WTC11 (cell line): Measurements from ENCODE around the gene KIAA1328. TPM values are rescaled to one million over a fixed set of nuclear protein-coding genes. Genes with fewer than 3 reads are reported as not detected.

ENCODE experiments used
- ATAC-seq: fragments of 200-7000 bp; cut with Tn5 transposase; 2 replicates; pipeline ENCODE4 v1.10.0; 2021; ENCODE audit warnings: mild to moderate bottlenecking, moderate library complexity
- CTCF ChIA-PET: fragments of 300-600 bp; sonication (Branson Sonifier 250); formaldehyde crosslinking; loops from one replicate; lab custom pipeline; 2021; ENCODE audit warnings: antibody characterized with exemption; lab: Charles Lee
- POLR2A ChIA-PET: fragments of 350-600 bp; sonication (Branson Sonifier 250); formaldehyde crosslinking; loops from one replicate; lab custom pipeline; 2021; ENCODE audit warnings: antibody characterized with exemption; lab: Charles Lee
- DNase-seq: peaks from one replicate; pipeline ENCODE4 v3.0.0; 2021; ENCODE audit warnings: low spot score
- H3K27ac Mint-ChIP-seq: 2 replicates; pipeline ENCODE4 v1.8.0; 2021; ENCODE audit warnings: mixed read lengths
- H3K27me3 Mint-ChIP-seq: 2 replicates; pipeline ENCODE4 v1.8.0; 2021; ENCODE audit warnings: low read depth, mild to moderate bottlenecking, moderate library complexity, mixed read lengths
- H3K36me3 Mint-ChIP-seq: 2 replicates; pipeline ENCODE4 v1.8.0; 2021; ENCODE audit warnings: mixed read lengths
- H3K4me1 Mint-ChIP-seq: 2 replicates; pipeline ENCODE4 v1.8.0; 2022; ENCODE audit warnings: mixed read lengths
- H3K4me3 Mint-ChIP-seq: 2 replicates; pipeline ENCODE4 v1.8.0; 2021; ENCODE audit warnings: mild to moderate bottlenecking, moderate library complexity, mixed read lengths
- H3K9me3 Mint-ChIP-seq: 2 replicates; pipeline ENCODE4 v1.8.0; 2021; ENCODE audit warnings: mixed read lengths
- ATF1 ChIP-seq: sonication (generic); formaldehyde crosslinking; IDR thresholded peaks from 2 replicates; pipeline ENCODE4 v1.8.1; 2023; ENCODE audit warnings: mild to moderate bottlenecking, moderate library complexity, missing genetic modification reagents
- IRF2 ChIP-seq: sonication (generic); formaldehyde crosslinking; IDR thresholded peaks from 2 replicates; pipeline ENCODE4 v1.8.0; 2022; ENCODE audit warnings: low read depth, missing genetic modification reagents, borderline replicate concordance
- MYBL2 ChIP-seq: sonication (generic); formaldehyde crosslinking; IDR thresholded peaks from 2 replicates; pipeline ENCODE4 v1.8.1; 2023; ENCODE audit warnings: mild to moderate bottlenecking, moderate library complexity, missing genetic modification reagents
- SMAD4 ChIP-seq: sonication (generic); formaldehyde crosslinking; IDR thresholded peaks from 2 replicates; pipeline ENCODE4 v1.8.0; 2022; ENCODE audit warnings: mild to moderate bottlenecking, missing genetic modification reagents
- ZBTB21 ChIP-seq: sonication (generic); formaldehyde crosslinking; IDR thresholded peaks from 2 replicates; pipeline ENCODE4 v1.8.1; 2023; ENCODE audit warnings: mild to moderate bottlenecking, missing genetic modification reagents, borderline replicate concordance
- ZNF138 ChIP-seq: sonication (generic); formaldehyde crosslinking; conservative IDR thresholded peaks from 2 replicates; pipeline ENCODE4 v1.8.1; 2022; ENCODE audit warnings: mild to moderate bottlenecking, moderate library complexity, missing genetic modification reagents
- ZNF219 ChIP-seq: sonication (generic); formaldehyde crosslinking; IDR thresholded peaks from 2 replicates; pipeline ENCODE4 v1.8.0; 2023; ENCODE audit warnings: missing genetic modification reagents, mild to moderate bottlenecking, borderline replicate concordance
- total RNA-seq: library from RNA; stranded (reverse); gene quantifications from 3 replicates; pipeline ENCODE4 v1.2.3, GENCODE V29; 2021
- TF ChIP-seq, protein P1 (sequence below): sonication (generic); formaldehyde crosslinking; IDR thresholded peaks from 2 replicates; pipeline ENCODE4 v1.8.0; 2023; ENCODE audit warnings: missing genetic modification reagents
- TF ChIP-seq, protein P2 (sequence below): fragments of 250-450 bp; sonication (Bioruptor Pico); conservative IDR thresholded peaks from 2 replicates; pipeline ENCODE4 v1.9.0; 2021; ENCODE audit warnings: mild to moderate bottlenecking
- TF ChIP-seq, protein P3 (sequence below): sonication (generic); formaldehyde crosslinking; IDR thresholded peaks from 2 replicates; pipeline ENCODE4 v1.8.0; 2022; ENCODE audit warnings: mild to moderate bottlenecking, missing genetic modification reagents
- TF ChIP-seq, protein P4 (sequence below): sonication (generic); formaldehyde crosslinking; conservative IDR thresholded peaks from 2 replicates; pipeline ENCODE4 v1.8.1; 2023; ENCODE audit warnings: mild to moderate bottlenecking, low read depth, missing genetic modification reagents, moderate library complexity
- TF ChIP-seq, protein P5 (sequence below): sonication (generic); formaldehyde crosslinking; IDR thresholded peaks from 2 replicates; pipeline ENCODE4 v1.8.1; 2022; ENCODE audit warnings: missing genetic modification reagents, borderline replicate concordance
- TF ChIP-seq, protein P6 (sequence below): fragments of 250-450 bp; sonication (Bioruptor Pico); IDR thresholded peaks from 2 replicates; pipeline ENCODE4 v2.1.2; 2022; ENCODE audit warnings: mild to moderate bottlenecking, moderate library complexity

KIAA1328 gene
- total RNA-seq, 1 experiment from 2014 or later = 4.8 TPM

DNA sequence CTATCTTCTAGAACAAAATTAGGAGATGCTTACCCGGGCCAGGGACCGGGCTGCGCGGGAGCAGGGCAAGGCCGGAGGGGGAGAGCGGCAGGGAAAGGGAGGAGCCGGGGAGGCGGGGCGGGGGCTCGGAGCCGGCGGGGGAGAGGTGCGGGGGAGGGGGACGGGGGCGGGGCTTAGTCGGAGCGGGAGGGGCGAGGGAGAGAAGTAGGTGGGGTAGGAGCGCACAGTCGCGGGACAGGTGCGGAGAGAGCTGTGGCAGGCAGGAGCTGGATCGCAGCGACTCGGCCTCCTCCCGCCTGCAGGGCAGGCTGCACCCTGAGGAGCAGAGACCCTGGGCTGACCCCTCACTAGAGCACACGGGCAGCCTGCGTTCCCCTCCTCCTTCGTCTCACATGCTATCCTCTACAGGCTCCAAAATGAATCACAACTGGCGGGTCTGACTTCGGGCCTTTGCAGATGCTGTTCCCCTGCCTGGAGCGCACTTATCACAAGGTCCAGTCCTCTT lies 446.4 kb downstream of the KIAA1328 start:
- H3K4me1 Mint-ChIP-seq = peaks cover 13% of the 10 kb centered on the region
- TF ChIP-seq SMAD4 (no peak), ATF1 (CRISPR knock-in tag) (no peak), ZNF138 (CRISPR knock-in tag) (no peak), ZNF219 (CRISPR knock-in tag) (no peak), ZBTB21 (CRISPR knock-in tag) (no peak), MYBL2 (CRISPR knock-in tag) (no peak), IRF2 (CRISPR knock-in tag) (no peak)
- TF ChIP-seq, protein P1, sequence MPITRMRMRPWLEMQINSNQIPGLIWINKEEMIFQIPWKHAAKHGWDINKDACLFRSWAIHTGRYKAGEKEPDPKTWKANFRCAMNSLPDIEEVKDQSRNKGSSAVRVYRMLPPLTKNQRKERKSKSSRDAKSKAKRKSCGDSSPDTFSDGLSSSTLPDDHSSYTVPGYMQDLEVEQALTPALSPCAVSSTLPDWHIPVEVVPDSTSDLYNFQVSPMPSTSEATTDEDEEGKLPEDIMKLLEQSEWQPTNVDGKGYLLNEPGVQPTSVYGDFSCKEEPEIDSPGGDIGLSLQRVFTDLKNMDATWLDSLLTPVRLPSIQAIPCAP (CRISPR knock-in tag) = no peak
- TF ChIP-seq, protein P2, sequence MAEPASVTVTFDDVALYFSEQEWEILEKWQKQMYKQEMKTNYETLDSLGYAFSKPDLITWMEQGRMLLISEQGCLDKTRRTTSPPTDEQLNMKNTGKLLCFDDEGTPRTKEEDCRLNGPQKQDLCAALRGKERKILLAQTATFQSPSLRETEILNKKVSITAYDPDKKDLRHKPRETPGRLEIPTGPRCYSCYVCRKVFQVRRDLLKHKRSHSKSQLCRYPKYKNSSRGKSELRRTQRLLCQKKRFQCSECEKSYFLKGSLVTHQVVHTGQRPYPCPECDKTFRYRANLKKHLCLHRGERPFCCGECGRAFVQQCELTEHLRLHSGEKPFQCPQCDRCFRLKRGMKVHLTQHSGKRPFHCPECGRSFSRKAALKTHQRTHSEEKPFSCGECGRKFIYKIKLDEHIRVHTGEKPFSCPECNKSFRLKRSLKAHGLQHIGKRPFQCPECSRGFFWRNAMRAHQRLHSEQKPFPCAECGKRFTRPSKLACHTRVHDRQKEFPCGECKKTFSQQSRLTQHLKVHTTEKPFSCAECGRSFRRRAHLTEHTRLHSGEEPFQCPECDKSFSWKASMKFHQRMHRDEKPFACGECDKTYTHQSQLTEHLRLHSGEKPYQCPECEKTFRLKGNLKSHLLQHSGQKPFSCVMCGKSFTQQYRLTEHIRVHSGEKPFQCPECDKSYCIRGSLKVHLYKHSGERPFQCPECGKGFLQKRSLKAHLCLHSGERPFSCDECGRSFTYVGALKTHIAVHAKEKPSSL (CRISPR knock-in tag) = no peak
- TF ChIP-seq, protein P3, sequence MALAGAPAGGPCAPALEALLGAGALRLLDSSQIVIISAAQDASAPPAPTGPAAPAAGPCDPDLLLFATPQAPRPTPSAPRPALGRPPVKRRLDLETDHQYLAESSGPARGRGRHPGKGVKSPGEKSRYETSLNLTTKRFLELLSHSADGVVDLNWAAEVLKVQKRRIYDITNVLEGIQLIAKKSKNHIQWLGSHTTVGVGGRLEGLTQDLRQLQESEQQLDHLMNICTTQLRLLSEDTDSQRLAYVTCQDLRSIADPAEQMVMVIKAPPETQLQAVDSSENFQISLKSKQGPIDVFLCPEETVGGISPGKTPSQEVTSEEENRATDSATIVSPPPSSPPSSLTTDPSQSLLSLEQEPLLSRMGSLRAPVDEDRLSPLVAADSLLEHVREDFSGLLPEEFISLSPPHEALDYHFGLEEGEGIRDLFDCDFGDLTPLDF (CRISPR knock-in tag) = no peak
- TF ChIP-seq, protein P4, sequence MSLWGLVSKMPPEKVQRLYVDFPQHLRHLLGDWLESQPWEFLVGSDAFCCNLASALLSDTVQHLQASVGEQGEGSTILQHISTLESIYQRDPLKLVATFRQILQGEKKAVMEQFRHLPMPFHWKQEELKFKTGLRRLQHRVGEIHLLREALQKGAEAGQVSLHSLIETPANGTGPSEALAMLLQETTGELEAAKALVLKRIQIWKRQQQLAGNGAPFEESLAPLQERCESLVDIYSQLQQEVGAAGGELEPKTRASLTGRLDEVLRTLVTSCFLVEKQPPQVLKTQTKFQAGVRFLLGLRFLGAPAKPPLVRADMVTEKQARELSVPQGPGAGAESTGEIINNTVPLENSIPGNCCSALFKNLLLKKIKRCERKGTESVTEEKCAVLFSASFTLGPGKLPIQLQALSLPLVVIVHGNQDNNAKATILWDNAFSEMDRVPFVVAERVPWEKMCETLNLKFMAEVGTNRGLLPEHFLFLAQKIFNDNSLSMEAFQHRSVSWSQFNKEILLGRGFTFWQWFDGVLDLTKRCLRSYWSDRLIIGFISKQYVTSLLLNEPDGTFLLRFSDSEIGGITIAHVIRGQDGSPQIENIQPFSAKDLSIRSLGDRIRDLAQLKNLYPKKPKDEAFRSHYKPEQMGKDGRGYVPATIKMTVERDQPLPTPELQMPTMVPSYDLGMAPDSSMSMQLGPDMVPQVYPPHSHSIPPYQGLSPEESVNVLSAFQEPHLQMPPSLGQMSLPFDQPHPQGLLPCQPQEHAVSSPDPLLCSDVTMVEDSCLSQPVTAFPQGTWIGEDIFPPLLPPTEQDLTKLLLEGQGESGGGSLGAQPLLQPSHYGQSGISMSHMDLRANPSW (CRISPR knock-in tag) = no peak
- TF ChIP-seq, protein P5, sequence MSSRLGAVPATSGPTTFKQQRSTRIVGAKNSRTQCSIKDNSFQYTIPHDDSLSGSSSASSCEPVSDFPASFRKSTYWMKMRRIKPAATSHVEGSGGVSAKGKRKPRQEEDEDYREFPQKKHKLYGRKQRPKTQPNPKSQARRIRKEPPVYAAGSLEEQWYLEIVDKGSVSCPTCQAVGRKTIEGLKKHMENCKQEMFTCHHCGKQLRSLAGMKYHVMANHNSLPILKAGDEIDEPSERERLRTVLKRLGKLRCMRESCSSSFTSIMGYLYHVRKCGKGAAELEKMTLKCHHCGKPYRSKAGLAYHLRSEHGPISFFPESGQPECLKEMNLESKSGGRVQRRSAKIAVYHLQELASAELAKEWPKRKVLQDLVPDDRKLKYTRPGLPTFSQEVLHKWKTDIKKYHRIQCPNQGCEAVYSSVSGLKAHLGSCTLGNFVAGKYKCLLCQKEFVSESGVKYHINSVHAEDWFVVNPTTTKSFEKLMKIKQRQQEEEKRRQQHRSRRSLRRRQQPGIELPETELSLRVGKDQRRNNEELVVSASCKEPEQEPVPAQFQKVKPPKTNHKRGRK = no peak
- TF ChIP-seq, protein P6, sequence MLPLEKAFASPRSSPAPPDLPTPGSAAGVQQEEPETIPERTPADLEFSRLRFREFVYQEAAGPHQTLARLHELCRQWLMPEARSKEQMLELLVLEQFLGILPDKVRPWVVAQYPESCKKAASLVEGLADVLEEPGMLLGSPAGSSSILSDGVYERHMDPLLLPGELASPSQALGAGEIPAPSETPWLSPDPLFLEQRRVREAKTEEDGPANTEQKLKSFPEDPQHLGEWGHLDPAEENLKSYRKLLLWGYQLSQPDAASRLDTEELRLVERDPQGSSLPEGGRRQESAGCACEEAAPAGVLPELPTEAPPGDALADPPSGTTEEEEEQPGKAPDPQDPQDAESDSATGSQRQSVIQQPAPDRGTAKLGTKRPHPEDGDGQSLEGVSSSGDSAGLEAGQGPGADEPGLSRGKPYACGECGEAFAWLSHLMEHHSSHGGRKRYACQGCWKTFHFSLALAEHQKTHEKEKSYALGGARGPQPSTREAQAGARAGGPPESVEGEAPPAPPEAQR = no peak
- TF ChIP-seq, all 79 proteins: peak for 0
- Mint-ChIP-seq H3K36me3 (no peaks in the 10 kb centered on the region), H3K4me3 (no peak overlapping the region), H3K9me3 (no peaks in the 10 kb centered on the region), H3K27me3 (peaks cover 5% of the 10 kb centered on the region), H3K27ac (no peak overlapping the region)
- ChIA-PET POLR2A (no interaction called here), CTCF (interaction anchor here (0.7 to 1.4 kb wide), 3 partner anchors 9 to 333 kb away, joined by 3 read pairs; no protein-coding TSS in a partner anchor)
- ATAC-seq = peak; percentile 47
- peak; percentile 31 for DNase-seq
